MM.1S (cell line): ENCODE results near the gene SRSF3.

Experiments used
- CTCF ChIP-seq: fragments of 300-600 bp; sonication (generic); IDR thresholded peaks from 2 replicates; pipeline ENCODE4 v1.5.1; 2016; ENCODE audit warnings: antibody characterized with exemption, low read length, mixed read lengths
- EZH2phosphoT487 ChIP-seq: fragments of 300-600 bp; sonication (generic); IDR thresholded peaks from 2 replicates; pipeline ENCODE4 v1.6.1; 2018; ENCODE audit warnings: antibody characterized with exemption, low read length

GRCh38 chr6:36613200-36613995 lies 19.2 kb downstream of the SRSF3 start:
- no peak for TF ChIP-seq CTCF
- TF ChIP-seq EZH2phosphoT487, result no peak
